ENCODE data around the gene NRP1.

The NRP1 gene

GRCh38 chr10:33333260-33334101 is 986 bp downstream of the NRP1 start:
- no peak for TF ChIP-seq CTCF (conservative IDR thresholded peaks at IDR 0.05; ENCODE audit: control insufficient read depth, insufficient read depth, low read depth, low read length)
- peak; percentile 42 for DNase-seq (ENCODE audit: low read depth)
- peak overlapping the region; percentile 84 for H3K4me3 ChIP-seq (ENCODE audit: control insufficient read depth, low read depth, low read length)

- no peak for TF ChIP-seq CTCF (conservative IDR thresholded peaks at IDR 0.05; ENCODE audit: control insufficient read depth, insufficient read depth, low read depth, low read length)
- peak overlapping the region; percentile 84 for H3K4me3 ChIP-seq (ENCODE audit: control insufficient read depth, low read depth, low read length)
- DNase-seq (ENCODE audit: low read depth), result peak; percentile 75
These were observed 2.0 kb downstream of the NRP1 start for GRCh38 chr10:33332183-33333065.

- H3K4me3 ChIP-seq (ENCODE audit: control insufficient read depth, low read depth, low read length), result peak overlapping the region; percentile 84
These were observed 3.1 kb downstream of the NRP1 start for GRCh38 chr10:33331379-33331694.

GRCh38 chr10:33330543-33331378 is 3.7 kb downstream of the NRP1 start:
- H3K4me3 ChIP-seq (ENCODE audit: control insufficient read depth, low read depth, low read length), result peak overlapping the region; percentile 84
- peak; percentile 91 for DNase-seq (ENCODE audit: low read depth)
- TF ChIP-seq CTCF (conservative IDR thresholded peaks at IDR 0.05; ENCODE audit: control insufficient read depth, insufficient read depth, low read depth, low read length), result peak; percentile 94

More at GRCh38 chr10:33331379-33331694, 3.1 kb downstream of the NRP1 start:
- no peak for DNase-seq (ENCODE audit: low read depth)
- TF ChIP-seq CTCF (conservative IDR thresholded peaks at IDR 0.05; ENCODE audit: control insufficient read depth, insufficient read depth, low read depth, low read length), result no peak

GRCh38 chr10:33329178-33329577 is 5.3 kb downstream of the NRP1 start:
- H3K4me3 ChIP-seq (ENCODE audit: control insufficient read depth, low read depth, low read length), result peak overlapping the region; percentile 10
- DNase-seq (ENCODE audit: low read depth), result no peak
- TF ChIP-seq CTCF (conservative IDR thresholded peaks at IDR 0.05; ENCODE audit: control insufficient read depth, insufficient read depth, low read depth, low read length), result no peak

GRCh38 chr10:33328253-33328652 is 6.2 kb downstream of the NRP1 start:
- DNase-seq (ENCODE audit: low read depth), result no peak
- H3K4me3 ChIP-seq (ENCODE audit: control insufficient read depth, low read depth, low read length), result no peak overlapping the region
- TF ChIP-seq CTCF (conservative IDR thresholded peaks at IDR 0.05; ENCODE audit: control insufficient read depth, insufficient read depth, low read depth, low read length), result no peak

All from fibroblast of mammary gland (primary cell).